GM10266 (cell line): ENCODE measurements around the gene PEA15.

Source experiments
- DNase-seq: peaks from one replicate; pipeline ENCODE4 v3.0.0; 2012; ENCODE audit errors: extremely low spot score
- CTCF ChIP-seq: IDR thresholded peaks from 2 replicates; pipeline ENCODE4 v1.5.1; 2012; ENCODE audit warnings: mild to moderate bottlenecking, low read depth; ENCODE audit not compliant: control insufficient read depth, insufficient read depth; ENCODE audit errors: missing control alignments

PEA15 gene

GRCh38 chr1:160191756-160192155 lies 13.4 kb upstream of the PEA15 start:
- no peak for DNase-seq
- TF ChIP-seq CTCF: no peak

GRCh38 chr1:160192234-160192633 lies 12.9 kb upstream of the PEA15 start:
- TF ChIP-seq CTCF: no peak
- DNase-seq: no peak

- TF ChIP-seq CTCF: peak; percentile 99
These were observed 11.9 kb upstream of the PEA15 start for GRCh38 chr1:160193091-160193819.

GRCh38 chr1:160193832-160194736 lies 11.1 kb upstream of the PEA15 start:
- no peak for TF ChIP-seq CTCF
- DNase-seq: no peak

More at GRCh38 chr1:160193091-160193819, 11.9 kb upstream of the PEA15 start:
- DNase-seq: peak; percentile 71

- no peak for TF ChIP-seq CTCF
- DNase-seq: no peak
These were observed 10.5 kb upstream of the PEA15 start for GRCh38 chr1:160194737-160195059.

- TF ChIP-seq CTCF: no peak
- DNase-seq: no peak
These were observed 9.0 kb upstream of the PEA15 start for GRCh38 chr1:160196143-160196542.

- no peak for DNase-seq
- no peak for TF ChIP-seq CTCF
These were observed 8.0 kb upstream of the PEA15 start for GRCh38 chr1:160197231-160197630.
